Suprapubic skin (tissue), 3 donors: ENCODE measurements around the gene IMMP2L.

ENCODE experiments used
- CTCF ChIP-seq, 2 donors: fragments of 200-600 bp in 1 of 2; fragments of 450-650 bp in 1 of 2; sonication (generic) in 1 of 2; IDR thresholded peaks; one replicate each; pipeline ENCODE4 v1.5.1; 2016 to 2019; ENCODE audit warnings: antibody characterized with exemption in 2 of 2, mild to moderate bottlenecking in 1 of 2, moderate library complexity in 1 of 2
- POLR2AphosphoS5 ChIP-seq, 3 donors: sonication (generic); formaldehyde crosslinking; IDR thresholded peaks; one replicate each; pipeline ENCODE4 v1.6.1; 2017; ENCODE audit warnings: antibody characterized with exemption in 3 of 3

GRCh38 chr7:111513566-111513965 lies 48.7 kb downstream of the IMMP2L start:
- TF ChIP-seq CTCF (IDR thresholded peaks at IDR 0.05) (no peak), POLR2AphosphoS5 (IDR thresholded peaks at IDR 0.05) (no peak)
